Omental fat pad (tissue), 4 donors: ENCODE data around the gene MDK. TPM values are rescaled to one million over a fixed set of nuclear protein-coding genes. Genes with fewer than 3 reads are reported as not detected.
A peak's percentile ranks its signal among the peaks of the same experiment; 100 is the strongest.

Experiments used
- ATAC-seq: fragments of 150-250 bp; one replicate; pipeline ENCODE4 v1.9.1; 2016; ENCODE audit warnings: mild to moderate bottlenecking, moderate library complexity; ENCODE audit not compliant: low FRiP score
- DNase-seq: peaks from one replicate; pipeline ENCODE4 v3.0.0-alpha.2; 2019; ENCODE audit warnings: low spot score
- CTCF ChIP-seq, 3 donors: fragments of 450-650 bp; IDR thresholded peaks; one replicate each; pipeline ENCODE4 v1.5.1; 2016 to 2017; ENCODE audit warnings: antibody characterized with exemption in 3 of 3, mild to moderate bottlenecking in 3 of 3, moderate library complexity in 2 of 3
- total RNA-seq, 4 donors: library from RNA; depleted of rRNA; stranded (reverse); fragments of >200 nt; gene quantifications; one replicate each; pipeline ENCODE4 v1.1.0, GENCODE V29; 2016

Gene MDK
- total RNA-seq, 4 donors from 2014 or later, result 11.7 to 18.1 (median 15.2) TPM

GRCh38 chr11:46387919-46388618 is 6.6 kb downstream of the MDK start:
- DNase-seq, result no peak
- ATAC-seq, result no peak
- TF ChIP-seq CTCF (IDR thresholded peaks at IDR 0.05), result no peak

DNA sequence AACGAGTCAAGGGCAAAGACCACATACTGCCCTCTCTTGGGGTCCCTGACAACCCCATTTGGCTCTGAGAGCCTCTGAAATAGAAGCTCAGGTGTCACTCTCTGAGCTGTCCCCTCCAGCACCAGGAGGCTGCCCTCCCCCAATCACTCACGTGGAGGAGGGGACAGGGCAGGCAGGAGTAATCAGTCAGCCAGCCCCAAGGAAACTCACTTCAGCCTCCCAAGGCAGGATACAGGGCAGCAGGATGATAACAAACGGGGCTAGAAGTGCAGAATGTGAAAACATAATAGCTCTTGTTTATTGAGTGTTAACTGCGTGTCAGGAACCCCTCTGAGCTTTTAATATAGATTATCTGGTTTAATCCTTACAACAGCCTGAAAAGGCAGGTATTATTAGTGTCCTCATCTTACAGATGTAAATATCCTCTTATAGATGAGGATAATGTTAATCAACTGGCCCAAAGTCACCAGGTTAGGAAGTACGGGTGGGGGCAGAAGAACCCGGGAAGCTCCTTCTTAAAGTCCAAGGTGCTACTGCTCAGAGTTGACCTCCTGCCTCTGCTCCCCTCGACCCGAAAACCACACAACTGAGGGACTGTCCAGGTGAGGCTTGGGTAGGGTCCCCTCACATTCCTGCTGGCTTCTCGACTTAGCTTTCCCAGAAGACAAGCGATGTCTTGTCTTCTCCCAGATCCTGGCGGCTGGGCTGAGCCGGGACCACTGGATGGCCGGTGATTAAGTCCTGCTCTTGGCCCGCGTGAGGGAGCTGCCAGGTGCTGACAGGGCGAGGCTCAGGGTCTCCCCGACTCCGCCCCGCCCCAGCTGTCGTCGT is 7.4 kb downstream of the MDK start:
- no peak for TF ChIP-seq CTCF (IDR thresholded peaks at IDR 0.05)
- ATAC-seq (no peak), DNase-seq (no peak)

GRCh38 chr11:46389450-46390330 is 8.2 kb downstream of the MDK start:
- ATAC-seq (peak; percentile 16), DNase-seq (no peak)
- peak in 1 of 3 donors; percentile 46 for TF ChIP-seq CTCF (IDR thresholded peaks at IDR 0.05)

DNA sequence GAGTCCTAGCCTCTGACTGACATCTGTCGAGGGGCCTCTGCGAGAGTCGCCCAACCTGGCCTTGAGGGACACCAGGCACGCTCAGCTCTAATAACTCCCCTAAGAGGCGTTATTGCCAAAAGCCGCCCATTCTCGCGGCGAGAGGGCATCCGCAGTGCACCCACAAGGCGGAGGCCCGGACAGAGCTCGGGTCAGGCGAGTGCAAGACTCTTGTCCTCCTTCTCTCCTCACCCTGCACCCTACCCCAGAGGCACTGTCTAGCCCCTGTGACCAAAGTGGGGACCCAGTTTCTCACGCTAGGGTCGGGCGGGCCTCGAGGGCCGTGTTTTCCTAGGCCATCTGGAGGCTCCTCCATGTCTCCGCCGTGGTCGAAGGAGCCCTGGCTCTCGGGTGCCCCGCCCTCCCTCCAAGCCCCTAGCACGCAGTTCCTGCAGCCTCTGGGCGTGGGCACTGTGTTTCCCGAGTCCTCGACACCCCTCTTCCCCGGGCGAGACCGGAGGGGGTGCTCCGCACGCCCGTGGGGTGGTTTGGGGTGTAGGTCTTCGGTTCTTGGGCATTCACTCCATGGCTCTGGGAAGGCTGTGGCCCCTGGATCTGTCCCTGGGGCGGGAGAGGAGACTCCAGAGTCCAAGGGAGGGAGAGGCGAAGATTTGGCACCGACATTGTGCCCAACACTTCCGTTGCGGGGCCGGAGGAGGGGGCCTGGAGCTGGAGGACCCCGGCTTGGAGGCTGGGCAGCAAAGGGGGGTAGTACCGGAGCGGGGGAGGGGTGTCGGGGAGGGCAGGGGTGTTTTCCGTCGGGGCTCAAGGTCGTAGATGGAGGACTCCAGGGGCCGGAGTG is 9.1 kb downstream of the MDK start:
- TF ChIP-seq CTCF (IDR thresholded peaks at IDR 0.05), result no peak
- ATAC-seq, result peak; percentile 1
- no peak for DNase-seq

GRCh38 chr11:46391186-46391577 is 9.7 kb downstream of the MDK start:
- DNase-seq, result no peak
- TF ChIP-seq CTCF (IDR thresholded peaks at IDR 0.05), result no peak
- ATAC-seq, result no peak
